ENCODE measurements around the gene FMO5. TPM values are rescaled to one million over a fixed set of nuclear protein-coding genes. Genes with fewer than 3 reads are reported as not detected.
"Not testable (repeated sequence)": the region's sequence is repeated elsewhere in the genome, so short reads cannot be mapped to it uniquely, and the experiment has no call there.

The FMO5 gene
- total RNA-seq, 1 experiment from 2014 or later, result 0.72 TPM

GRCh38 chr1:147236959-147237791 is 12.0 kb upstream of the FMO5 start:
- CTCF ChIA-PET, result interaction anchor here (0.5 to 1.8 kb wide), 15 partner anchors 8 to 659 kb away, joined by 3 to 9 read pairs (median 4); no protein-coding TSS in a partner anchor
- Mint-ChIP-seq H3K27me3 (ENCODE audit: insufficient read depth, unreplicated experiment) (no peaks in the 10 kb centered on the region), H3K4me1 (ENCODE audit: insufficient read depth, unreplicated experiment) (peaks cover 11% of the 10 kb centered on the region), H3K27ac (ENCODE audit: low read depth, unreplicated experiment) (no peak overlapping the region), H3K36me3 (ENCODE audit: insufficient read depth, unreplicated experiment) (peaks cover 7% of the 10 kb centered on the region), H3K4me3 (ENCODE audit: unreplicated experiment) (no peak overlapping the region), H3K9me3 (ENCODE audit: unreplicated experiment) (no peaks in the 10 kb centered on the region)
- peak; percentile 23 for DNase-seq (ENCODE audit: unreplicated experiment)
- POLR2A ChIA-PET, result interaction anchor here (0.6 to 5.3 kb wide), 5 partner anchors 9 to 67 kb away, joined by 3 to 66 read pairs (median 3); partner anchors contain the start of genes FMO5 and PRKAB2
- TF ChIP-seq CTCF (IDR thresholded peaks at IDR 0.05; ENCODE audit: unreplicated experiment), result no peak
- intact Hi-C loops (cut with micrococcal nuclease), result no loop called here
- no TSS peak for BruUV-seq (replicated peaks)

GRCh38 chr1:147236448-147236847 is 11.3 kb upstream of the FMO5 start:
- H3K36me3 Mint-ChIP-seq (ENCODE audit: insufficient read depth, unreplicated experiment), result peaks cover 7% of the 10 kb centered on the region
- no peak overlapping the region for H3K4me3 Mint-ChIP-seq (ENCODE audit: unreplicated experiment)
- no TSS peak for BruUV-seq (replicated peaks)
- H3K27me3 Mint-ChIP-seq (ENCODE audit: insufficient read depth, unreplicated experiment), result no peaks in the 10 kb centered on the region
- H3K4me1 Mint-ChIP-seq (ENCODE audit: insufficient read depth, unreplicated experiment), result peaks cover 7% of the 10 kb centered on the region
- H3K9me3 Mint-ChIP-seq (ENCODE audit: unreplicated experiment), result no peaks in the 10 kb centered on the region
- CTCF ChIA-PET, result interaction anchor here (0.5 to 1.8 kb wide), 11 partner anchors 8 to 65 kb away, joined by 3 to 9 read pairs (median 4); no protein-coding TSS in a partner anchor
- DNase-seq (ENCODE audit: unreplicated experiment), result no peak
- POLR2A ChIA-PET, result interaction anchor here (0.9 to 5.3 kb wide), 3 partner anchors 9 to 66 kb away, joined by 6 to 66 read pairs (median 31); partner anchors contain the start of genes FMO5 and PRKAB2
- no peak for TF ChIP-seq CTCF (IDR thresholded peaks at IDR 0.05; ENCODE audit: unreplicated experiment)
- intact Hi-C loops (cut with micrococcal nuclease), result no loop called here
- no peak overlapping the region for H3K27ac Mint-ChIP-seq (ENCODE audit: low read depth, unreplicated experiment)

- POLR2A ChIA-PET, result interaction anchor here (0.9 to 5.3 kb wide), 3 partner anchors 9 to 66 kb away, joined by 6 to 66 read pairs (median 31); partner anchors contain the start of genes FMO5 and PRKAB2
- Mint-ChIP-seq H3K4me1 (ENCODE audit: insufficient read depth, unreplicated experiment) (peaks cover 7% of the 10 kb centered on the region), H3K27ac (ENCODE audit: low read depth, unreplicated experiment) (no peak overlapping the region), H3K4me3 (ENCODE audit: unreplicated experiment) (no peak overlapping the region), H3K36me3 (ENCODE audit: insufficient read depth, unreplicated experiment) (peaks cover 7% of the 10 kb centered on the region), H3K9me3 (ENCODE audit: unreplicated experiment) (no peaks in the 10 kb centered on the region), H3K27me3 (ENCODE audit: insufficient read depth, unreplicated experiment) (no peaks in the 10 kb centered on the region)
- no peak for DNase-seq (ENCODE audit: unreplicated experiment)
- intact Hi-C loops (cut with micrococcal nuclease), result no loop called here
- BruUV-seq (replicated peaks), result no TSS peak
- CTCF ChIA-PET, result interaction anchor here (1.1 to 1.8 kb wide), 3 partner anchors 9 to 65 kb away, joined by 3 to 6 read pairs (median 5); no protein-coding TSS in a partner anchor
- no peak for TF ChIP-seq CTCF (IDR thresholded peaks at IDR 0.05; ENCODE audit: unreplicated experiment)
These were observed 10.7 kb upstream of the FMO5 start for GRCh38 chr1:147235822-147236221.

GRCh38 chr1:147233903-147234302 is 8.8 kb upstream of the FMO5 start:
- CTCF ChIA-PET; BruUV-seq (replicated peaks); H3K27ac Mint-ChIP-seq (ENCODE audit: low read depth, unreplicated experiment); DNase-seq (ENCODE audit: unreplicated experiment); H3K27me3 Mint-ChIP-seq (ENCODE audit: insufficient read depth, unreplicated experiment); H3K4me3 Mint-ChIP-seq (ENCODE audit: unreplicated experiment); H3K36me3 Mint-ChIP-seq (ENCODE audit: insufficient read depth, unreplicated experiment); H3K9me3 Mint-ChIP-seq (ENCODE audit: unreplicated experiment); POLR2A ChIA-PET; H3K4me1 Mint-ChIP-seq (ENCODE audit: insufficient read depth, unreplicated experiment); intact Hi-C loops (cut with micrococcal nuclease): not testable (repeated sequence)

GRCh38 chr1:147231032-147231431 is 5.9 kb upstream of the FMO5 start:
- DNase-seq (ENCODE audit: unreplicated experiment); CTCF ChIA-PET; H3K4me3 Mint-ChIP-seq (ENCODE audit: unreplicated experiment); H3K27ac Mint-ChIP-seq (ENCODE audit: low read depth, unreplicated experiment); intact Hi-C loops (cut with micrococcal nuclease); H3K9me3 Mint-ChIP-seq (ENCODE audit: unreplicated experiment); POLR2A ChIA-PET; H3K4me1 Mint-ChIP-seq (ENCODE audit: insufficient read depth, unreplicated experiment); H3K36me3 Mint-ChIP-seq (ENCODE audit: insufficient read depth, unreplicated experiment); BruUV-seq (replicated peaks); H3K27me3 Mint-ChIP-seq (ENCODE audit: insufficient read depth, unreplicated experiment): not testable (repeated sequence)

Data from MCF 10A (cell line).